Osteoblast (primary cell): ENCODE data around the gene NRXN2. TPM values are rescaled to one million over a fixed set of nuclear protein-coding genes. Genes with fewer than 3 reads are reported as not detected.

Experiments used
- DNase-seq: peaks from one replicate; pipeline ENCODE4 v3.0.0; 2011; ENCODE audit warnings: low spot score, mixed read lengths; ENCODE audit not compliant: insufficient read length; ENCODE audit errors: missing footprints
- H2AFZ ChIP-seq: 2 replicates; pipeline ENCODE4 v1.6.0; 2011; ENCODE audit warnings: mild to moderate bottlenecking, low read length
- H3K27ac ChIP-seq: 2 replicates; pipeline ENCODE4 v1.5.1; 2011; ENCODE audit warnings: mild to moderate bottlenecking, low read depth, low read length, moderate library complexity
- H3K27me3 ChIP-seq: 2 replicates; pipeline ENCODE4 v1.6.0; 2012; ENCODE audit warnings: mild to moderate bottlenecking, control low read depth, inconsistent platforms, low read length, moderate library complexity; ENCODE audit not compliant: insufficient read depth
- H3K36me3 ChIP-seq: 2 replicates; pipeline ENCODE4 v1.5.1; 2011; ENCODE audit warnings: mild to moderate bottlenecking, low read length, control low read depth, moderate library complexity; ENCODE audit not compliant: insufficient read depth
- H3K4me1 ChIP-seq: 2 replicates; pipeline ENCODE4 v1.5.1; 2011; ENCODE audit warnings: mild to moderate bottlenecking, low read length, control low read depth, moderate library complexity; ENCODE audit not compliant: insufficient read depth
- H3K4me2 ChIP-seq: 2 replicates; pipeline ENCODE4 v1.6.0; 2011; ENCODE audit warnings: mild to moderate bottlenecking, low read length; ENCODE audit not compliant: insufficient read depth
- H3K4me3 ChIP-seq: fragments of 200-600 bp; sonication (generic); 3 replicates; pipeline ENCODE4 v1.5.1; 2012; ENCODE audit warnings: mild to moderate bottlenecking, low read length, inconsistent platforms; ENCODE audit not compliant: insufficient read depth
- H3K79me2 ChIP-seq: 2 replicates; pipeline ENCODE4 v1.6.0; 2012; ENCODE audit warnings: mild to moderate bottlenecking, low read length, control low read depth, inconsistent platforms; ENCODE audit not compliant: insufficient read depth
- H3K9me3 ChIP-seq: 2 replicates; pipeline ENCODE4 v1.5.1; 2011; ENCODE audit warnings: low read depth, low read length, control low read depth
- H4K20me1 ChIP-seq: 2 replicates; pipeline ENCODE4 v1.6.0; 2012; ENCODE audit warnings: mild to moderate bottlenecking, low read length, control low read depth; ENCODE audit not compliant: insufficient read depth
- CTCF ChIP-seq: IDR thresholded peaks from 2 replicates; pipeline ENCODE4 v1.5.1; 2011; ENCODE audit warnings: mild to moderate bottlenecking, low read depth, low read length, moderate library complexity; ENCODE audit errors: extremely low read depth
- total RNA-seq: library from RNA; depleted of rRNA; stranded (reverse); fragments of >200 nt; gene quantifications from 2 replicates; pipeline ENCODE4 v1.2.3, GENCODE V29; 2012

Gene NRXN2
- total RNA-seq, 1 donor, result 90.1 TPM

GRCh38 chr11:64720640-64721358 lies 2.2 kb downstream of the NRXN2 start:
- Histone ChIP-seq H3K4me3 (no peak overlapping the region), H3K4me1 (no peaks in the 10 kb centered on the region), H3K9me3 (no peaks in the 10 kb centered on the region), H3K27me3 (peaks cover 33% of the 10 kb centered on the region), H3K36me3 (no peaks in the 10 kb centered on the region), H4K20me1 (no peaks in the 10 kb centered on the region), H2AFZ (no peak overlapping the region), H3K4me2 (no peak overlapping the region), H3K27ac (no peak overlapping the region), H3K79me2 (no peaks in the 10 kb centered on the region)
- no peak for TF ChIP-seq CTCF
- DNase-seq, result peak; percentile 78

- no peak overlapping the region for H2AFZ ChIP-seq
- peaks cover 39% of the 10 kb centered on the region for H3K27me3 ChIP-seq
- DNase-seq, result no peak
- H4K20me1 ChIP-seq, result no peaks in the 10 kb centered on the region
- no peak overlapping the region for H3K4me2 ChIP-seq
- no peak overlapping the region for H3K4me3 ChIP-seq
- no peak for TF ChIP-seq CTCF
- no peaks in the 10 kb centered on the region for H3K4me1 ChIP-seq
- no peak overlapping the region for H3K27ac ChIP-seq
- H3K36me3 ChIP-seq, result no peaks in the 10 kb centered on the region
- no peaks in the 10 kb centered on the region for H3K79me2 ChIP-seq
- no peaks in the 10 kb centered on the region for H3K9me3 ChIP-seq
These were observed 2.8 kb downstream of the NRXN2 start for GRCh38 chr11:64720167-64720566.

- Histone ChIP-seq H4K20me1 (no peaks in the 10 kb centered on the region), H3K27me3 (peaks cover 47% of the 10 kb centered on the region), H3K79me2 (no peaks in the 10 kb centered on the region), H3K9me3 (no peaks in the 10 kb centered on the region), H2AFZ (no peak overlapping the region), H3K4me3 (no peak overlapping the region), H3K27ac (no peak overlapping the region), H3K4me1 (no peaks in the 10 kb centered on the region), H3K36me3 (no peaks in the 10 kb centered on the region), H3K4me2 (no peak overlapping the region)
- no peak for DNase-seq
- no peak for TF ChIP-seq CTCF
These were observed 3.6 kb downstream of the NRXN2 start for GRCh38 chr11:64719406-64719805.

GRCh38 chr11:64718780-64719124 lies 4.2 kb downstream of the NRXN2 start:
- no peak overlapping the region for H2AFZ ChIP-seq
- no peaks in the 10 kb centered on the region for H3K4me1 ChIP-seq
- no peak overlapping the region for H3K4me3 ChIP-seq
- no peaks in the 10 kb centered on the region for H3K36me3 ChIP-seq
- no peak for TF ChIP-seq CTCF
- H3K9me3 ChIP-seq, result no peaks in the 10 kb centered on the region
- DNase-seq, result peak; percentile 79
- H3K27ac ChIP-seq, result no peak overlapping the region
- no peak overlapping the region for H3K4me2 ChIP-seq
- peaks cover 53% of the 10 kb centered on the region for H3K27me3 ChIP-seq
- no peaks in the 10 kb centered on the region for H3K79me2 ChIP-seq
- H4K20me1 ChIP-seq, result no peaks in the 10 kb centered on the region
